Choroid plexus epithelial cell (primary cell): ENCODE results near the gene RNF208.

Source experiments
- DNase-seq: peaks from one replicate; pipeline ENCODE4 v3.0.0-alpha.2; 2010; ENCODE audit warnings: low read depth
- H3K4me3 ChIP-seq: 2 replicates; pipeline ENCODE4 v1.5.1; 2011; ENCODE audit warnings: low read depth, mild to moderate bottlenecking, control low read depth, low read length, moderate library complexity
- CTCF ChIP-seq: conservative IDR thresholded peaks from 2 replicates; pipeline ENCODE4 v1.5.1; 2011; ENCODE audit warnings: low read depth, mild to moderate bottlenecking, control low read depth, inconsistent platforms, low read length, moderate library complexity

The RNF208 gene

GRCh38 chr9:137217276-137218211 lies 4.5 kb downstream of the RNF208 start:
- TF ChIP-seq CTCF: no peak
- H3K4me3 ChIP-seq: no peak overlapping the region
- no peak for DNase-seq

GRCh38 chr9:137216188-137216965 lies 5.7 kb downstream of the RNF208 start:
- no peak for DNase-seq
- no peak for TF ChIP-seq CTCF
- H3K4me3 ChIP-seq: no peak overlapping the region

- no peak for DNase-seq
- no peak overlapping the region for H3K4me3 ChIP-seq
- TF ChIP-seq CTCF: no peak
Measured at GRCh38 chr9:137215196-137215986, 6.6 kb downstream of the RNF208 start.

GRCh38 chr9:137214620-137215019 lies 7.4 kb downstream of the RNF208 start:
- no peak for TF ChIP-seq CTCF
- no peak for DNase-seq
- H3K4me3 ChIP-seq: no peak overlapping the region

- no peak for DNase-seq
- TF ChIP-seq CTCF: peak; percentile 32
- no peak overlapping the region for H3K4me3 ChIP-seq
Measured at GRCh38 chr9:137213160-137214060, 8.6 kb downstream of the RNF208 start.

- no peak overlapping the region for H3K4me3 ChIP-seq
- no peak for DNase-seq
- TF ChIP-seq CTCF: no peak
Measured at GRCh38 chr9:137212520-137212919, 9.5 kb downstream of the RNF208 start.
